ENCODE results near the gene SLC25A3. TPM values are rescaled to one million over a fixed set of nuclear protein-coding genes. Genes with fewer than 3 reads are reported as not detected.
"Not testable (repeated sequence)": the region's sequence is repeated elsewhere in the genome, so short reads cannot be mapped to it uniquely, and the experiment has no call there.

Gene SLC25A3
- total RNA-seq, 1 experiment from 2014 or later: 520 TPM

GRCh38 chr12:98595243-98595988 is 1.9 kb downstream of the SLC25A3 start:
- DNase-seq: no peak
- BruUV-seq (replicated peaks): no TSS peak
- intact Hi-C loops (cut with micrococcal nuclease; ENCODE audit: unreplicated experiment): loop anchor here (2.0 kb wide), 1 partner anchor 29 kb away; no protein-coding TSS in a partner anchor
- Mint-ChIP-seq H3K9me3 (ENCODE audit: low read depth, unreplicated experiment) (no peaks in the 10 kb centered on the region), H3K4me3 (ENCODE audit: low read depth, unreplicated experiment) (peak overlapping the region; percentile 92), H3K4me1 (ENCODE audit: low read depth, unreplicated experiment) (peaks cover 18% of the 10 kb centered on the region), H3K36me3 (ENCODE audit: insufficient read depth, unreplicated experiment) (peaks cover 79% of the 10 kb centered on the region), H3K27ac (ENCODE audit: unreplicated experiment) (peak overlapping the region; percentile 99), H3K27me3 (ENCODE audit: unreplicated experiment) (no peaks in the 10 kb centered on the region)
- CTCF ChIA-PET: interaction anchor here (1.8 to 3.8 kb wide), 2 partner anchors 29 to 177 kb away, joined by 6 to 35 read pairs; no protein-coding TSS in a partner anchor
- TF ChIP-seq CTCF (IDR thresholded peaks at IDR 0.05; ENCODE audit: unreplicated experiment): no peak

GRCh38 chr12:98597313-98597712 is 3.8 kb downstream of the SLC25A3 start:
- H3K4me1 Mint-ChIP-seq (ENCODE audit: low read depth, unreplicated experiment): peaks cover 18% of the 10 kb centered on the region
- DNase-seq; H3K4me3 Mint-ChIP-seq (ENCODE audit: low read depth, unreplicated experiment); CTCF ChIA-PET; H3K9me3 Mint-ChIP-seq (ENCODE audit: low read depth, unreplicated experiment); intact Hi-C loops (cut with micrococcal nuclease; ENCODE audit: unreplicated experiment); H3K27me3 Mint-ChIP-seq (ENCODE audit: unreplicated experiment); BruUV-seq (replicated peaks); H3K27ac Mint-ChIP-seq (ENCODE audit: unreplicated experiment): not testable (repeated sequence)
- H3K36me3 Mint-ChIP-seq (ENCODE audit: insufficient read depth, unreplicated experiment): peaks cover 94% of the 10 kb centered on the region

- Mint-ChIP-seq H3K9me3 (ENCODE audit: low read depth, unreplicated experiment) (no peaks in the 10 kb centered on the region), H3K27ac (ENCODE audit: unreplicated experiment) (no peak overlapping the region), H3K27me3 (ENCODE audit: unreplicated experiment) (no peaks in the 10 kb centered on the region), H3K36me3 (ENCODE audit: insufficient read depth, unreplicated experiment) (peaks cover 69% of the 10 kb centered on the region), H3K4me1 (ENCODE audit: low read depth, unreplicated experiment) (no peaks in the 10 kb centered on the region), H3K4me3 (ENCODE audit: low read depth, unreplicated experiment) (no peak overlapping the region)
- DNase-seq: no peak
- TF ChIP-seq CTCF (IDR thresholded peaks at IDR 0.05; ENCODE audit: unreplicated experiment): no peak
- intact Hi-C loops (cut with micrococcal nuclease; ENCODE audit: unreplicated experiment): no loop called here
- CTCF ChIA-PET: interaction anchor here (0.6 kb wide), 1 partner anchor 185 kb away, joined by 3 read pairs; no protein-coding TSS in a partner anchor
- BruUV-seq (replicated peaks): no TSS peak
Measured at GRCh38 chr12:98601924-98602323, 8.4 kb downstream of the SLC25A3 start.

GRCh38 chr12:98606359-98606988 is 13.0 kb downstream of the SLC25A3 start:
- H3K9me3 Mint-ChIP-seq (ENCODE audit: low read depth, unreplicated experiment): no peaks in the 10 kb centered on the region
- H3K27me3 Mint-ChIP-seq (ENCODE audit: unreplicated experiment): no peaks in the 10 kb centered on the region
- TF ChIP-seq CTCF (IDR thresholded peaks at IDR 0.05; ENCODE audit: unreplicated experiment): no peak
- H3K4me1 Mint-ChIP-seq (ENCODE audit: low read depth, unreplicated experiment): no peaks in the 10 kb centered on the region
- BruUV-seq (replicated peaks): no TSS peak
- H3K36me3 Mint-ChIP-seq (ENCODE audit: insufficient read depth, unreplicated experiment): peaks cover 25% of the 10 kb centered on the region
- H3K27ac Mint-ChIP-seq (ENCODE audit: unreplicated experiment): no peak overlapping the region
- CTCF ChIA-PET: interaction anchor here (0.6 kb wide), 1 partner anchor 28 kb away, joined by 4 read pairs; no protein-coding TSS in a partner anchor
- intact Hi-C loops (cut with micrococcal nuclease; ENCODE audit: unreplicated experiment): no loop called here
- no peak overlapping the region for H3K4me3 Mint-ChIP-seq (ENCODE audit: low read depth, unreplicated experiment)
- DNase-seq: no peak

All from Calu3 (cell line).